Subcutaneous adipose tissue (tissue), 4 donors: ENCODE measurements around the gene BICRA. TPM values are rescaled to one million over a fixed set of nuclear protein-coding genes. Genes with fewer than 3 reads are reported as not detected.

Experiments used
- CTCF ChIP-seq: fragments of 450-650 bp; IDR thresholded peaks from one replicate; pipeline ENCODE4 v1.5.1; 2016; ENCODE audit warnings: low read depth, mild to moderate bottlenecking, control low read depth, antibody characterized with exemption, moderate library complexity
- total RNA-seq, 4 donors: library from RNA; depleted of rRNA; stranded (reverse); fragments of >200 nt; gene quantifications; one replicate each; pipeline ENCODE4 v1.1.0, GENCODE V29; 2016

Gene BICRA
- total RNA-seq, 4 donors from 2014 or later, result 5.1 to 13.2 (median 8.8) TPM

DNA sequence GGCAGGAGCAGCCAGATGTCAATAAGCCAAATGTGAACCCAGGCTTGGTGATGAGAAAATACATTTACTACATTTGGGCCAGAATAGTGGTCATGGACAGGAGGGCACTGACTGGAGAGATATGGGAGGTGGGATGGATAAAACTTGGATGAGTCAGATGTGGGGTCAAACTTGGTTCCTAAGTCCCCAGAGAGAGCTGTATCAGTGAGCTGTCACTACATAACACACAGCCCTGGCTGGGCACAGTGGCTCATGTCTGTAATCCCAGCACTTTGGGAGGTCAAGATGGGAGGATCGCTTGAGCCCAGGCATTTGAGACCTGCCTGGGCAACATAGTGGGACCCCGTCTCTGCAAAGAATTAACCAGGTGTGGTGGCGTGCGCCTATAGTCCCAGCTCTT lies 52.7 kb downstream of the BICRA start:
- TF ChIP-seq CTCF, result no peak

DNA sequence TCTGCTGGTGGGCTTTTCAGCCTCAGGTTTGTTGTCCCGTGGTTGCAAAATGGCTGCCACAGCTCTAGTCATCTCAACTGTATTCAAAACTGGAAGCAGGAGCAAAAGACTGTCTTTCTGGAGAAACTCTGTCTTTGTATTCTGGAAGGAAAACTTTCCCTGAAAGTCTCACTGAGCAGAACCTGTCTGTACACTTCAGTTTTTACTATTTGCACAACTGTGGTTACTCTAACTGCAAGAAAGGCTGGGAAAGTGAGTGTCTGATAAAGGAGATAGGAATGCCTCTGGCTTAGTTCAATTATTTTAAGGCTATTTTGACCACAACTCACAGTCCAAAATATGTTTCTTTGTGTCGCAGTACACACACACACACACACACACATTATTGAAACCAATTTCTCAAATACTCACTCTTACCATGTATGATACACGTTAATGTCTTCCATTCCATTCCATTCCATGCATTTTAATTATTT lies 54.5 kb downstream of the BICRA start:
- TF ChIP-seq CTCF, result no peak

DNA sequence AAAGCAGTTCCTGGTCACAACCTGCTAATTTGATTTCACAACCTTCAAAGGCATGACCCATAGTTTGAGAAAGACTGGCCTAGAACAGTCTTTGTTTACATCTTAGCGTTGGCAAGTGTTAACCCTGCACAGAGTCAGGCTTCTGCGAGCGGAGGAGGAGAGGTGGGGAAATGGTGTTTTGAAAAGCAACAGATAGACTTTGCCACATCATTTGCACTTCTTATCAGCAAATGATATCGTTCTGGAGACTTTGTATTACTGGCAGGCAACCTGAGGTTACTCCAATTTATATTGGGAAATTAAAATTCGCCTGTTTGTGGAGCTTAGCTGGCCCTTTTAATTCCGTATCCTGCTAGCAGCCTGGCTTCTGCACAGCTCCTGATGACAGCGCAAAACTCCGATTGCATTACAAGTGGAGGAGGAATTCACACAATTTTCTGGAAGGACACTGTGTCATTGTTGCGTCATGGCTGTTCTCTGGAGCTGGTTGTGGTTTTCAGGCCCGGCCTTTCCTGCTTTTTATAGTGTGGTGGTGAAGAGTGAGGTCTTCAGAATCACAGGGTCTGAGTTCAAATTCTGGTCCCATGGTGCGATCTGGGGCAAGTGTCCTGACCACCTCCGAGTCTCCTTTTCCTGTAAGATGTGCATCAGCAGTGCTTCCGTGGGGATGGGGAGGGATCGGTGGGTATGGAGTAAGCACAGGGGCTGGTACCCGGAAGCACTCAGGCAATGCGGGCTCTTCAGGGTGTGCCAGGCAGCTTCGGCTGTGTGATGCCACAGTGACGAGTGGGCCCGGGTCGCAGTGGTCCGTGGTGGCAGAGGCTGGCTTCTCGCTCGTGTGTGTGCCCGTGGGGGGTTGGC lies 55.2 kb downstream of the BICRA start:
- TF ChIP-seq CTCF, result no peak

- no peak for TF ChIP-seq CTCF
These were observed 61.8 kb downstream of the BICRA start for GRCh38 chr19:47670736-47671135.

DNA sequence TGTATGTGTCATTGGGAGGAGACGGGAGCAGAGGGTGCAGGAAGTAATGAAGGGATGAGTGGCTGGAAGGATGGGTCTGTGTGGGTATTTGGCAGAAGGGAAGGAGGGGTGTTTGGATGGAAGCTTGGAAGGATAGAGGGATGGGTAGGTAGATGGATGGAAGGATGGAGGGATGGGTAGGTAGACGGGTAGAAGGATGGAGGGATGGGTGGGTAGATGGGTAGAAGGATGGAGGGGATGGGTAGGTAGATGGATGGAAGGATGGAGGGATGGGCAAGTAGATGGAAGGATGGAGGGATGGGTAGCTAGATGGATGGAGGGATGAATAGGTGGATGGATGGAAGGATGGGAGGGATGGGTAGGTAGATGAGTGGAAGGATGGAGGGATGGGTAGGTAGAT lies 62.6 kb downstream of the BICRA start:
- no peak for TF ChIP-seq CTCF

DNA sequence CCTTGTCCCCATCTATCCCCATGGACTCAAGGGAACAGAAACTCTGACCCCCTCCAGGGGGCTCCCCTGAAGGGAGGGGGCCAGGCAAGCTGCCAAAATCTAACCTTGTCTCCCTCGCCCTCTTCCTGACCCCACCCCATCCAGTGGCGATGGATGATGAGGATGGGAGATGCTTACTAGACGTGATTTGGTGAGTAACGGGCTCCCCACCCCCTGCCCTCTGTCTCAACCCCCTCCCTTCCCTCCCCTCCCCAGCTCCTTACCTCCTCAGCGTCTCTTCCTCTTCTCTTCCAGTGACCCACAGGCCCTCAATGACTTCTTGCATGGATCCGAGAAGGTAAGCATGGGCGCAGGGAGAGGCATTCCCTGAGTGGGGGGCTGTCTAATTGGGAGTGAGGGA lies 64.5 kb downstream of the BICRA start:
- TF ChIP-seq CTCF, result no peak

DNA sequence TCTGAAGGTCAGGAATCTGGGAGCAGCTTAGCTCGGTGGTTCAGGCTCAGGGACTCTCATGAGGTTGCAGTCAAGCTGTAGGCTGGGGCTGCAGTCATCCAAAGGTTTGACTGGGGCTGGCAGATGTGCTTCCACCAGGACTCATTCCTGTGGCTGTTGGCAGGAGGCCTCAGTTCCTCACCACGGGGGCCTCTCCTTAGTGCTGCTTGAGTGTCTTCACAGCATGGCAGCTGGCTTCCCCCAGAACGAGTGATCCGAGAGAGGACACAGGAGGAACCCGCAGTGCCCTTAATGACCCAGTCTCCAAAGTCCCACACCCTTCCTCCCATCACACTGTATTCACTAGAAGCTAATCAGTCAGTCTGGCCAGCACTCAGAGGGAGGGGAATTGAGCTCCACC lies 65.6 kb downstream of the BICRA start:
- no peak for TF ChIP-seq CTCF
